ENCODE results near the gene AMOTL1.

DNA sequence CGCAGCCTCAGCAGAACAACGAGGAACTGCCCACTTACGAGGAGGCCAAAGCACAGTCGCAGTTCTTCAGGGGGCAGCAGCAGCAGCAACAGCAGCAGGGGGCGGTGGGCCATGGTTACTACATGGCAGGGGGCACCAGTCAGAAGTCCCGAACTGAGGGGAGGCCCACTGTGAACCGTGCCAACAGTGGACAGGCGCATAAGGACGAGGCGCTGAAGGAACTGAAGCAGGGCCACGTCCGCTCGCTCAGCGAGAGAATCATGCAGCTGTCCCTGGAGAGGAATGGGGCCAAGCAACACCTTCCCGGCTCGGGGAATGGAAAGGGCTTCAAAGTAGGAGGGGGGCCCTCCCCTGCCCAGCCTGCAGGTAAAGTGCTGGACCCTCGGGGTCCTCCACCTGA lies 31.6 kb downstream of the AMOTL1 start:
- TF ChIP-seq, protein P1, sequence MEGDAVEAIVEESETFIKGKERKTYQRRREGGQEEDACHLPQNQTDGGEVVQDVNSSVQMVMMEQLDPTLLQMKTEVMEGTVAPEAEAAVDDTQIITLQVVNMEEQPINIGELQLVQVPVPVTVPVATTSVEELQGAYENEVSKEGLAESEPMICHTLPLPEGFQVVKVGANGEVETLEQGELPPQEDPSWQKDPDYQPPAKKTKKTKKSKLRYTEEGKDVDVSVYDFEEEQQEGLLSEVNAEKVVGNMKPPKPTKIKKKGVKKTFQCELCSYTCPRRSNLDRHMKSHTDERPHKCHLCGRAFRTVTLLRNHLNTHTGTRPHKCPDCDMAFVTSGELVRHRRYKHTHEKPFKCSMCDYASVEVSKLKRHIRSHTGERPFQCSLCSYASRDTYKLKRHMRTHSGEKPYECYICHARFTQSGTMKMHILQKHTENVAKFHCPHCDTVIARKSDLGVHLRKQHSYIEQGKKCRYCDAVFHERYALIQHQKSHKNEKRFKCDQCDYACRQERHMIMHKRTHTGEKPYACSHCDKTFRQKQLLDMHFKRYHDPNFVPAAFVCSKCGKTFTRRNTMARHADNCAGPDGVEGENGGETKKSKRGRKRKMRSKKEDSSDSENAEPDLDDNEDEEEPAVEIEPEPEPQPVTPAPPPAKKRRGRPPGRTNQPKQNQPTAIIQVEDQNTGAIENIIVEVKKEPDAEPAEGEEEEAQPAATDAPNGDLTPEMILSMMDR (conservative IDR thresholded peaks at IDR 0.05): no peak
- no peak for TF ChIP-seq ZFX (IDR thresholded peaks at IDR 0.05)
